WTC11 (cell line): ENCODE measurements around the gene CPEB3. TPM values are rescaled to one million over a fixed set of nuclear protein-coding genes. Genes with fewer than 3 reads are reported as not detected.

Experiments used
- ATAC-seq: fragments of 200-7000 bp; cut with Tn5 transposase; 2 replicates; pipeline ENCODE4 v1.10.0; 2021; ENCODE audit warnings: mild to moderate bottlenecking, moderate library complexity
- CTCF ChIA-PET: fragments of 300-600 bp; sonication (Branson Sonifier 250); formaldehyde crosslinking; loops from one replicate; lab custom pipeline; 2021; ENCODE audit warnings: antibody characterized with exemption; lab: Charles Lee
- POLR2A ChIA-PET: fragments of 350-600 bp; sonication (Branson Sonifier 250); formaldehyde crosslinking; loops from one replicate; lab custom pipeline; 2021; ENCODE audit warnings: antibody characterized with exemption; lab: Charles Lee
- DNase-seq: peaks from one replicate; pipeline ENCODE4 v3.0.0; 2021; ENCODE audit warnings: low spot score
- H3K27ac Mint-ChIP-seq: 2 replicates; pipeline ENCODE4 v1.8.0; 2021; ENCODE audit warnings: mixed read lengths
- H3K27me3 Mint-ChIP-seq: 2 replicates; pipeline ENCODE4 v1.8.0; 2021; ENCODE audit warnings: low read depth, mild to moderate bottlenecking, moderate library complexity, mixed read lengths
- H3K36me3 Mint-ChIP-seq: 2 replicates; pipeline ENCODE4 v1.8.0; 2021; ENCODE audit warnings: mixed read lengths
- H3K4me1 Mint-ChIP-seq: 2 replicates; pipeline ENCODE4 v1.8.0; 2022; ENCODE audit warnings: mixed read lengths
- H3K4me3 Mint-ChIP-seq: 2 replicates; pipeline ENCODE4 v1.8.0; 2021; ENCODE audit warnings: mild to moderate bottlenecking, moderate library complexity, mixed read lengths
- H3K9me3 Mint-ChIP-seq: 2 replicates; pipeline ENCODE4 v1.8.0; 2021; ENCODE audit warnings: mixed read lengths
- CBFB ChIP-seq: sonication (generic); formaldehyde crosslinking; IDR thresholded peaks from 2 replicates; pipeline ENCODE4 v1.8.1; 2022; ENCODE audit warnings: mild to moderate bottlenecking, low read depth, missing genetic modification reagents
- E2F1 ChIP-seq: sonication (generic); formaldehyde crosslinking; IDR thresholded peaks from 2 replicates; pipeline ENCODE4 v1.8.0; 2022; ENCODE audit warnings: mild to moderate bottlenecking, missing genetic modification reagents
- FOXJ3 ChIP-seq: sonication (generic); formaldehyde crosslinking; IDR thresholded peaks from 2 replicates; pipeline ENCODE4 v1.9.0; 2021; ENCODE audit warnings: missing genetic modification reagents, mild to moderate bottlenecking, borderline replicate concordance
- FOXK1 ChIP-seq: sonication (generic); formaldehyde crosslinking; IDR thresholded peaks from 2 replicates; pipeline ENCODE4 v1.8.0; 2022; ENCODE audit warnings: mild to moderate bottlenecking, moderate library complexity, missing genetic modification reagents
- FOXP4 ChIP-seq: sonication (generic); formaldehyde crosslinking; IDR thresholded peaks from 2 replicates; pipeline ENCODE4 v1.8.0; 2022; ENCODE audit warnings: mild to moderate bottlenecking, missing genetic modification reagents
- GABPB1 ChIP-seq: sonication (generic); formaldehyde crosslinking; IDR thresholded peaks from 2 replicates; pipeline ENCODE4 v1.8.1; 2023; ENCODE audit warnings: mild to moderate bottlenecking, missing genetic modification reagents
- HMGXB4 ChIP-seq: sonication (generic); formaldehyde crosslinking; IDR thresholded peaks from 2 replicates; pipeline ENCODE4 v1.8.1; 2023; ENCODE audit warnings: mild to moderate bottlenecking, moderate library complexity, missing genetic modification reagents
- JAZF1 ChIP-seq: fragments of 250-450 bp; sonication (Bioruptor Pico); IDR thresholded peaks from 2 replicates; pipeline ENCODE4 v1.9.0; 2021; ENCODE audit warnings: moderate library complexity, mild to moderate bottlenecking, inconsistent platforms
- SOX15 ChIP-seq: fragments of 250-450 bp; sonication (Bioruptor Pico); IDR thresholded peaks from 2 replicates; pipeline ENCODE4 v1.9.0; 2021; ENCODE audit warnings: mild to moderate bottlenecking
- STAT6 ChIP-seq: sonication (generic); formaldehyde crosslinking; conservative IDR thresholded peaks from 2 replicates; pipeline ENCODE4 v1.8.1; 2023; ENCODE audit warnings: mild to moderate bottlenecking, low read depth, missing genetic modification reagents, moderate library complexity
- total RNA-seq: library from RNA; stranded (reverse); gene quantifications from 3 replicates; pipeline ENCODE4 v1.2.3, GENCODE V29; 2021
- TF ChIP-seq, protein P1 (sequence below): sonication (generic); formaldehyde crosslinking; IDR thresholded peaks from 2 replicates; pipeline ENCODE4 v1.8.0; 2022; ENCODE audit warnings: missing genetic modification reagents

Gene CPEB3
- total RNA-seq, 1 experiment from 2014 or later = 2.4 TPM

GRCh38 chr10:92219559-92219958 lies 71.3 kb downstream of the CPEB3 start:
- CTCF ChIA-PET = interaction anchor here (0.9 kb wide), 1 partner anchor 71 kb away, joined by 4 read pairs; the partner anchor contains the start of genes CPEB3 and MARCHF5
- TF ChIP-seq, protein P1, sequence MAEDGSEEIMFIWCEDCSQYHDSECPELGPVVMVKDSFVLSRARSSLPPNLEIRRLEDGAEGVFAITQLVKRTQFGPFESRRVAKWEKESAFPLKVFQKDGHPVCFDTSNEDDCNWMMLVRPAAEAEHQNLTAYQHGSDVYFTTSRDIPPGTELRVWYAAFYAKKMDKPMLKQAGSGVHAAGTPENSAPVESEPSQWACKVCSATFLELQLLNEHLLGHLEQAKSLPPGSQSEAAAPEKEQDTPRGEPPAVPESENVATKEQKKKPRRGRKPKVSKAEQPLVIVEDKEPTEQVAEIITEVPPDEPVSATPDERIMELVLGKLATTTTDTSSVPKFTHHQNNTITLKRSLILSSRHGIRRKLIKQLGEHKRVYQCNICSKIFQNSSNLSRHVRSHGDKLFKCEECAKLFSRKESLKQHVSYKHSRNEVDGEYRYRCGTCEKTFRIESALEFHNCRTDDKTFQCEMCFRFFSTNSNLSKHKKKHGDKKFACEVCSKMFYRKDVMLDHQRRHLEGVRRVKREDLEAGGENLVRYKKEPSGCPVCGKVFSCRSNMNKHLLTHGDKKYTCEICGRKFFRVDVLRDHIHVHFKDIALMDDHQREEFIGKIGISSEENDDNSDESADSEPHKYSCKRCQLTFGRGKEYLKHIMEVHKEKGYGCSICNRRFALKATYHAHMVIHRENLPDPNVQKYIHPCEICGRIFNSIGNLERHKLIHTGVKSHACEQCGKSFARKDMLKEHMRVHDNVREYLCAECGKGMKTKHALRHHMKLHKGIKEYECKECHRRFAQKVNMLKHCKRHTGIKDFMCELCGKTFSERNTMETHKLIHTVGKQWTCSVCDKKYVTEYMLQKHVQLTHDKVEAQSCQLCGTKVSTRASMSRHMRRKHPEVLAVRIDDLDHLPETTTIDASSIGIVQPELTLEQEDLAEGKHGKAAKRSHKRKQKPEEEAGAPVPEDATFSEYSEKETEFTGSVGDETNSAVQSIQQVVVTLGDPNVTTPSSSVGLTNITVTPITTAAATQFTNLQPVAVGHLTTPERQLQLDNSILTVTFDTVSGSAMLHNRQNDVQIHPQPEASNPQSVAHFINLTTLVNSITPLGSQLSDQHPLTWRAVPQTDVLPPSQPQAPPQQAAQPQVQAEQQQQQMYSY (CRISPR knock-in tag) = no peak
- TF ChIP-seq STAT6 (CRISPR knock-in tag) = no peak
- TF ChIP-seq, all 79 proteins: peak for 0
- H3K4me3 Mint-ChIP-seq = no peak overlapping the region
- POLR2A ChIA-PET = interaction anchor here (1.2 kb wide), 1 partner anchor 20 kb away, joined by 3 read pairs; no protein-coding TSS in a partner anchor
- H3K27me3 Mint-ChIP-seq = no peaks in the 10 kb centered on the region
- no peak overlapping the region for H3K27ac Mint-ChIP-seq
- DNase-seq = no peak
- H3K9me3 Mint-ChIP-seq = no peaks in the 10 kb centered on the region
- peaks cover 21% of the 10 kb centered on the region for H3K4me1 Mint-ChIP-seq
- no peaks in the 10 kb centered on the region for H3K36me3 Mint-ChIP-seq
- ATAC-seq = no peak

DNA sequence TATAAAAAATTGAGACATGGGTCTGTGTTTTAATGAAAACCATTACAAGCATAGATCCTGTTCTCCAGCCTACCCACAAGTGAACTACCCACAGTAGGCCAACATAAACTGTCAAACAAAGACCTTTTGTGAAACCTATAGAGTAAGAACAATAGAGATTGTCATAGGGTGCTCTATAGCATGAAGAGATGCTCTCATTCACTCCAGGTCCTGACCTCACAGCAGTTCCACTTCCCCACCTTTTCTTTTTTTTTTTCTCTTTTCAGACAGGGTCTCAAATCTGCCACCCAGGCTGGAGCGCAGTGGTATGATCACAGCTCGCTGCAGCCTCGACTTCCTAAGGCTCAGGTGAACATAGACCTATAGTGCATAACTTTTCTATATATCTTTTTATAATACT lies 72.3 kb downstream of the CPEB3 start:
- Mint-ChIP-seq H3K4me1 (peaks cover 21% of the 10 kb centered on the region), H3K27me3 (no peaks in the 10 kb centered on the region), H3K4me3 (no peak overlapping the region), H3K9me3 (no peaks in the 10 kb centered on the region), H3K36me3 (no peaks in the 10 kb centered on the region), H3K27ac (no peak overlapping the region)
- ChIA-PET CTCF (interaction anchor here (4.1 kb wide), 1 partner anchor 72 kb away, joined by 21 read pairs; the partner anchor contains the start of genes CPEB3 and MARCHF5), POLR2A (interaction anchor here (0.5 kb wide), 1 partner anchor 32 kb away, joined by 4 read pairs; no protein-coding TSS in a partner anchor)
- ATAC-seq (no peak), DNase-seq (no peak)
- TF ChIP-seq HMGXB4 (CRISPR knock-in tag) (no peak), FOXP4 (CRISPR knock-in tag) (no peak), FOXK1 (CRISPR knock-in tag) (no peak), JAZF1 (no peak), E2F1 (CRISPR knock-in tag) (no peak), FOXJ3 (CRISPR knock-in tag) (no peak), CBFB (CRISPR knock-in tag) (no peak), SOX15 (CRISPR knock-in tag) (no peak), GABPB1 (no peak)
